Bone marrow (tissue), 2 donors: ENCODE data around the gene SLC24A1.

ENCODE experiments used
- DNase-seq, 2 donors: peaks; one replicate each; lab custom pipeline; 2025; lab: John Stamatoyannopoulos, UW

Gene SLC24A1

DNA sequence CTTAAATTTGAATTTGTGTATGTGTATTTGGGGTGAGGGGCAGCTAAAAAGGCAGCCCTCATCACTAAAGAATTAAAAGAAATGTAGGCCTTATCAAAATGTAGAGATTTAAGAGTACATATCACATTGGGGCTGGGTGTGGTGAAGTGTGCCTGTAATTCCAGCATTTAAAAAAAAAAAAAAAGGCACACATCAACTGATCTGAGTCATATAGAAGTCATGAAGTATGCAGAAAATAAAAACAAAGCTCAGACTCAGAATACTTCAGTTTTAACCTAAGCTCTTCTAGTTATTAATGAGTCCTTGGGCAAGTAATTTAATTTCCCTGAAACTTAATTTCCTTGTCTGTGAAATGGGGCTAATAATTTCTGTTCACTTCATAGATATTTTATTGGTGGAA is 31.6 kb downstream of the SLC24A1 start:
- no peak for DNase-seq

DNA sequence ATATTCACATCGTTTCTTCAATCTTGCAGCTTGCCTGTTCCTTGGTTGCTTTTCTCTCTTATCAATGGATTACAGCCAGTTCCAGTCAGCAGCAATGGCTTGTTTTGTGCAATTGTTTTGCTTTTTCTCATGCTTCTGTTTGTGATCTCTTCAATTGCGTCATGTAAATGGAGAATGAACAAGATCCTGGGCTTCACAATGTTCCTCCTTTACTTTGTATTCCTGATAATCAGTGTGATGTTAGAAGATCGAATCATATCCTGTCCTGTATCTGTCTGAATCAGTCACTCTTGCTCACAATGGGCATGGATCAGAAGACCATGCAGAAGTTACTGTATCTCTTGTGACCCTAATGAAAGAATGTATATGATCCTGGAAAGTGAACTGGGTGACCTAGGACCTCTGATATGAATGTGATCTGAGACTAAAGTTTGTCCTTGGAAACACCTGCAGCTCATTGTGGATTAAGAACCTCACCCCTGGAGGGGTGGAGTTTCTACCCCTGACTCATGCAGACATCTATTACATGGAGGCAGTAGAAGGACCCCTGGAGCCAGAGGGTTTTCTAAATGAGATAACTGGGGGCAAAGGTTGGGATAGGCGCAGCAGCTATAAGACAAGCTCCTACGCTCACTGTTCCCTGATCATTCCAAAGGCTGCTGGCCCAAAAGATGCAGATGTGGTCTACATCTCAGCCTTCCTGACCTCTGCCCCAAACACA is 32.2 kb downstream of the SLC24A1 start:
- no peak for DNase-seq

- no peak for DNase-seq
These were observed 33.3 kb downstream of the SLC24A1 start for GRCh38 chr15:65655026-65655425.

DNA sequence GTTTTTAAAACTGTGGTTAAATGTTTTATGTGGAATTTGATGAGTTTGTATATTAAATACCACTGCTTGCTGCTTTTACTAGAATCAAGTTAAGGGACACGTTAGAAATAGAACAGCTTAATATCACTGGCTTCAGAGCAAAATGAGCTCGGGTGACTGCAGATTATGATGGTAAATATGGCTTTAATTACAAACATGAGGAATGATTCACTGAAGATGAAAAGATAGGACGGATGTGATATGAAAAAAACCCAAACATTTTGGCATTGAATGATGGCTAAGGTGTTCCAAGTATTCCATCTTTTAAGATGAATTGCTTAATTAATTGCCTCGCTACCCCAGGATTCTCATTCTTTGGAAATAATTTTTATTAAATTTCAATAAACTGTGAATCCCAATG is 33.7 kb downstream of the SLC24A1 start:
- no peak for DNase-seq

DNA sequence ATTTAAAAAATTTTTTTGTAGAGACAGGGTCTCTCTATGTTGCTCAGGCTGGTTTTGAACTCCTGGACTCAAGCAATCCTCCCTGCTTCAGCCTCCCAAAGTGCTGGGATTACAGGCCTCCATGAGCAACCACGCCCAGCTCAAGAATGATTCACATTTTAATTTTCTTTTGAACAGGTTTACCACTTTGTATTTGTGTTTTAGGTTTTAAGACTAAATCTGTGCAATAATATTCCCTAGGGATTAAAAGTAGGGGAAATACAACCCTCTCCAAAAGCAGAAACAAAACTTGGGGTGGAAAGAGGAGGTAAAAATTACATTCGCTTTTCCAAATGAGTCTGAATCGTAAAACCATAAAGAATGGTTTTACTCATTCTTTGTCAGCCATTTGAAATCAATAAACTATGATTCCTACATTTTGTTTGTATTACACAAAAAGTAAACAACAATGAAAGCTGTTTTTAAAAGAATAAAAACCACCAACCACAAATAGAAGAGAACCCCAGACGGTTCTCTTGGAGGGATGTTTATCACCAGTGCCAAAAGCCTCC is 37.8 kb downstream of the SLC24A1 start:
- DNase-seq: no peak

GRCh38 chr15:65660927-65661326 is 39.2 kb downstream of the SLC24A1 start:
- no peak for DNase-seq

GRCh38 chr15:65663521-65663920 is 41.8 kb downstream of the SLC24A1 start:
- no peak for DNase-seq

- no peak for DNase-seq
These were observed 44.5 kb downstream of the SLC24A1 start for GRCh38 chr15:65666257-65666656.

DNA sequence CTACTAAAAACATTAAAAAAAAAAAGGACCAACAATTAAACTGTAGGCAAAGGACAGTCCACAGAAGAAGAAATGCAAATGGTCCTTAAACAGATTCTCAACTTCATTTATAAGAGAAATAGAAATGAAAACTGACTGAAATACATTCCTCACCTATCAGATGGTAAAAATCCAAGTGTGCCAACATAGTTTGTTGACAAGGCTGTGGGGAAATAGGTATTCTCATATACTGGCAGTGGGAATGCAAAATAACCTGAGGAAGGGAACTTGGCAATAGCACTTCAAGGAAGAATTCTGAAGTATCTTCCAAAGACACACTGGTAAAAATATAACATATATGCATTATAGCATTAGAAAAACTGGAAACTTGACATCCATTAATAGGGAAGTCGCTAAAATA is 53.8 kb downstream of the SLC24A1 start:
- no peak for DNase-seq

DNA sequence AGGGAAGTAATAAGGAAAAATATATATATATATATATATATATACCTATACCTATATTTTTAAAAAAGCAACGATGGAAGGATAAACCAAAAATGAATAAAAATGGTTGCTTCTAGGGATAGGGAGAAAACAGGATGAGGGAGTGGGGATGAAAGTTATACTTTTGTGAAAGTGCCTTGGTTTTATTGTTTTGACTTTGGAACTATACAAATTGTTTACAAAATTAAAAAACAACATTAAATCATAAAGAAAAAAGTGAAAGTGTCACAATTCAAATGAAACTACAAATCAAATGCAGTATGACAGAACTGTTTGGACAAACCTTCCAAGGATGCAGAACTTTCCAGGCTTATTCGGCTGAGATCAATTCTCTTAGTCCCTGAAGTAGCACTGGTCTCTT is 54.4 kb downstream of the SLC24A1 start:
- DNase-seq: no peak

GRCh38 chr15:65680544-65680943 is 58.8 kb downstream of the SLC24A1 start:
- no peak for DNase-seq

DNA sequence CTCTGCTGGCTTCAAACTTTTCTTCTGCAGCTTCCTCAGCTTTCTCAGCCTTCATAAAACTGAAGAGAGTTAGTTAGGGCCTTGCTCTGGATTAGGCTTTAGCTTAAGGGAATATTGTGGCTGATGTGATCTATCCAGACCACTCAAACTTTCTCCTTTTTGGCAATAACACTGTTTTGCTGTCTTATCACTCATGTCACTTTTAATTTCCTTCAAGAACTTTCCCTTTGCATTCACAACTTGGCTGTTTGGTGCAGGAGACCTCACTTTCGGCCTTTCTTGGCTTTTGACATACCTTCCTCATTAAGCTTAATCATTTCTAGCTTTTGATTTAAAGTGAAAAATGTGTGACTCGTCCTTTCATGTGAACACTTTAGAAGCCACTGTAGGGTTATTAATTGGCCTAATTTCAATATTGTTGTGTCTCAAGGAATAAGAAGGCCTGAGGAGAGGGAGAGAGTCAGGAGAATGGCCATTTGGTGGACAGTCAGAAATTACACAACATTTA is 60.7 kb downstream of the SLC24A1 start:
- DNase-seq: no peak

- DNase-seq: no peak
These were observed 66.7 kb downstream of the SLC24A1 start for GRCh38 chr15:65688462-65688861.

DNA sequence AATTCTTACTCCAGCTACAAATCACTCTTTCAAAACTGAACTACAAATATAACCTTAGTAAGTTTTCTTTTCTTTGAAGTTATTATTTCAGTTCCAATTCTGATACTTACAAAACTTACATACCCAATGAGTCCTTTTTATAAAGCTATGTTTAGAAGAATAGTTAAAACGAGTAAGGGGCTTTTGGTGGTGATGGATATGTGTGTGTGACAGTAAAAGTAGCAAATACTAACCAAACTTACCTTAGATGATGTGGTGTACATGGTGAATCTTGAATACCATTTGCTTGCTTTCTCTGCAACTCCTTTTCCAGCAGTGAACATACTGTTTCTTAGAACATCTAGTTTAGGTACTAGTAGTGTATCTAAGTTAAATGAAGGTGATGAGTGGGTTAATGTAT is 68.4 kb downstream of the SLC24A1 start:
- no peak for DNase-seq

DNA sequence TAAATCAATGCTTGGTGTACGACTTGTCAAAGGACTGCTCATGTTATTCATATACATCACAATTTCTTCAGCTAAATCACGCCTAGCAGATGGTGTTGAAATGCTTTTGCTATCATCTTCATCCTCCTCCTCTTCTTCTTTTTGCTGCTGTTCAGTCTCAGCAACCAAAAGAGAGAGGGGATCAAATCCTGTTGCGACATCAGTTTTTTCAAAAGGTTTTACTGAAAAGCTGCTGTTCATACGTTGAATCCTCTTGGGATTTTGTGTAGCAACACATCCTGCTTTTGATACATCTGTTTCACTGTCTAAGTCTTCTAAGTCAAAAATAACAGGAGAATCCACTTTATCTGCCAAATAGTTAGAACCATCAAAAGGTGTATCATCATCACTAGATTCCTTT is 69.0 kb downstream of the SLC24A1 start:
- DNase-seq: no peak

GRCh38 chr15:65695081-65695480 is 73.3 kb downstream of the SLC24A1 start:
- no peak for DNase-seq
